Midbrain (tissue), 1 donor: ENCODE data around the gene EHBP1.

Experiments used
- DNase-seq: peaks from one replicate; lab custom pipeline; 2025; lab: John Stamatoyannopoulos, UW

The EHBP1 gene

GRCh38 chr2:62884514-62884913 is 179.0 kb downstream of the EHBP1 start:
- DNase-seq, result no peak

GRCh38 chr2:62894966-62895631 is 189.6 kb downstream of the EHBP1 start:
- DNase-seq, result no peak

GRCh38 chr2:62895632-62896009 is 190.1 kb downstream of the EHBP1 start:
- no peak for DNase-seq

GRCh38 chr2:62897187-62897827 is 191.8 kb downstream of the EHBP1 start:
- no peak for DNase-seq

- no peak for DNase-seq
Observed at GRCh38 chr2:62904344-62904743, 198.8 kb downstream of the EHBP1 start.

GRCh38 chr2:62908145-62908544 is 202.6 kb downstream of the EHBP1 start:
- no peak for DNase-seq

GRCh38 chr2:62913311-62913710 is 207.8 kb downstream of the EHBP1 start:
- DNase-seq, result no peak

GRCh38 chr2:62919041-62919440 is 213.5 kb downstream of the EHBP1 start:
- DNase-seq, result no peak

- DNase-seq, result no peak
Observed at GRCh38 chr2:62920070-62920469, 214.6 kb downstream of the EHBP1 start.

- no peak for DNase-seq
Observed at GRCh38 chr2:62923242-62923641, 217.7 kb downstream of the EHBP1 start.

- no peak for DNase-seq
Observed at GRCh38 chr2:62923881-62924280, 218.4 kb downstream of the EHBP1 start.

- DNase-seq, result no peak
Observed at GRCh38 chr2:62928015-62928414, 222.5 kb downstream of the EHBP1 start.

GRCh38 chr2:62931536-62931935 is 226.0 kb downstream of the EHBP1 start:
- no peak for DNase-seq

GRCh38 chr2:62933398-62933917 is 227.9 kb downstream of the EHBP1 start:
- DNase-seq, result no peak

GRCh38 chr2:62934517-62934916 is 229.0 kb downstream of the EHBP1 start:
- DNase-seq, result no peak

GRCh38 chr2:62938126-62938525 is 232.6 kb downstream of the EHBP1 start:
- no peak for DNase-seq

GRCh38 chr2:62939735-62940491 is 234.4 kb downstream of the EHBP1 start:
- no peak for DNase-seq

- DNase-seq, result no peak
Observed at GRCh38 chr2:62940697-62941096, 235.2 kb downstream of the EHBP1 start.

GRCh38 chr2:62941413-62941812 is 235.9 kb downstream of the EHBP1 start:
- DNase-seq, result peak; percentile 0

GRCh38 chr2:62944362-62944761 is 238.8 kb downstream of the EHBP1 start:
- no peak for DNase-seq

- no peak for DNase-seq
Observed at GRCh38 chr2:62947403-62947802, 241.9 kb downstream of the EHBP1 start.

- DNase-seq, result no peak
Observed at GRCh38 chr2:62956651-62957050, 251.1 kb downstream of the EHBP1 start.

GRCh38 chr2:62958206-62958605 is 252.7 kb downstream of the EHBP1 start:
- no peak for DNase-seq
